DLD1 (cell line): ENCODE results near the gene TOMM22.
"Not testable (repeated sequence)": the region's sequence is repeated elsewhere in the genome, so short reads cannot be mapped to it uniquely, and the experiment has no call there.

Experiments
- in situ Hi-C: cut with HindIII; loops from 2 replicates; pipeline ENCODE4 v1.10.0; 2017; ENCODE audit warnings: low sequenced_read_pairs

The TOMM22 gene

DNA sequence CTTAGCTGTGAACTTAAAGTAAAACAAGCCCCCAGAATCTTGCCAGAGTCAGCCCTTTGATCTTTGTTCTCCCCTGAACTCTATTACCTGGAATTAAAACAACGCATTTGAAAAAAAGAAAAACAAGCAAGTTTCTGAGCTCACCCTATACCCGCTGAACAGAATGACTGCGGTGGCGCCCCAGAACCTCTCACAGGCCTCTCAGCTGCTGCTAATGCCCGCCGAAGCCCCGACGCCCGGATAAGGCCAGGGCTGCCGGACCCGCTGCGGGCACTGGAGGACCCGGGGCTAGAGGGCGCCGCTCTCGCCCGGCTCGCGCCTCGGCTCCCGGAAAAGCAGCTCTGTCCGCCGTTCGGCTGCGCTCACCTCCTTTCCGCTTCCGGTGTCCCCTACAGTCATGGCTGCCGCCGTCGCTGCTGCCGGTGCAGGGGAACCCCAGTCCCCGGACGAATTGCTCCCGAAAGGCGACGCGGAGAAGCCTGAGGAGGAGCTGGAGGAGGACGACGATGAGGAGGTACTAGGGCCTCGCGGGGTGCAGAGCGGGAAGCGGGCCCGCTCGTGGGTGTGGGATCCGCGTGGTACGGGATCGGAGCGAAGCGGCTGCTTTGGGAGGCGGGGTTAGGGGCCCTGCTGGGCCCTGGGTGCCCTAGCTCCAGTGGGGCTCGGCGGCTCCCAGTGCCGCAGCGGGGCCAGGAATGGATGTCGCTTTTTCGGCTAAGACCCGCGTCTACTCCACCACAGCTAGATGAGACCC is at the start of gene TOMM22:
TOMM22 (plus strand) TSS at position 376 of the 754 bp plus-strand sequence; CDS start at position 398, 22 bp downstream.
- in situ Hi-C loops: no loop called here

DNA sequence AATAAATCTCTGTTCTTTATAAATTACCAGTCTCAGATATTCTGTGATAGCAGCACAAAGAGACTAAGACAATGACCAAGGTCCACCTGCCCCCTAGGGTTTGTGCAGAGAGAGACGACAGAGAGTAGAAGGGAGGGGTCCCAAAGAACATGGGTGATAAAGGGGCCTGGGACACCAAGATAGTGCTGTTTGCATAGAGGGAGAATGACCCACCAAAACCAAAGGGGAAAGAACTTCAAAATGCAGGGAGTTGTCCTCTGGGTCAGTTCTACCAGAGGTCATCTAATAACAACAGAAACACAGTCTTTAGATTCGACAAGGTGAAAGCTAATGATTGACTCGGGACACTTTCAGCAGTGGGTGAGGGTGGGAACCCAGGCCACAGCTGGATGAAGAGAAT is 49.2 kb upstream of the TOMM22 start:
- in situ Hi-C loops: no loop called here

DNA sequence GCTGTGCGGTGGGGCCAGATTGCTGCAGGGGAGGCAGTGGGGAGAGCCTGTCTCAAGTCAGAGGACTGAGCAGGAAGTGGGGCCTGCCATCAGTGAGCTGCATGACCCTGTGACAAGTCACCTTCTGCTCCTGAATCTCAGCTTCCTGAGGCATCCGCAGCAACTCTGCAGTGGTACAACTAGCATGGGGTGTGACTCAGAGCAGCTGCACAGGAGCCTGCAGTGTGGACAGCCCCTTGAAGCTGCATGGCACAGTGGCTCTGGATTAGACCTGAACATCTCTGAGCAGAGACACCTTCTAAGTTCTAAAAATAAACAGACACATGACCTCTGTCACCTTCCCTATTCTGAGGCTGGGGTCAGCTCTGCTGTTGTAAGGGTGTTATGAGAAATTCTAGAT is 43.5 kb upstream of the TOMM22 start:
- in situ Hi-C loops: no loop called here

DNA sequence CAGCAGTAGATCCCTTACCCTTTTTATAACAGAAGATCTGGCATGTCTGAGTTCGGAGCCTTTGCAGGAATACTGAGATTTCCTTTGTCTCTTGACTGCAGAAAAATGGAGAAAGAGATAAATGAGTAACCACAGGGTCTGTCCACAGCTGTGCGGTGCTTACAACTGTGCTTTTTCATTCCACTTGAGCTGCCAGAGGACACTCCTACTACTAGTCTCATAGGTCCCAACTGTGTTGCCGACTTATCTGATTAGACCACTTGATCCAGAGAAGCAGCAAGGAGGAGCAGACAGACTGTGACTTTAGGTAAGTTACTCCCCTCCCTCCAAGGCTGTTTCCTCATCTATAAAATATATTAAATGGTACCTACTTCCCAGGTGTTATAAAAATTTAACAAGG is 43.0 kb upstream of the TOMM22 start:
- in situ Hi-C loops: no loop called here

DNA sequence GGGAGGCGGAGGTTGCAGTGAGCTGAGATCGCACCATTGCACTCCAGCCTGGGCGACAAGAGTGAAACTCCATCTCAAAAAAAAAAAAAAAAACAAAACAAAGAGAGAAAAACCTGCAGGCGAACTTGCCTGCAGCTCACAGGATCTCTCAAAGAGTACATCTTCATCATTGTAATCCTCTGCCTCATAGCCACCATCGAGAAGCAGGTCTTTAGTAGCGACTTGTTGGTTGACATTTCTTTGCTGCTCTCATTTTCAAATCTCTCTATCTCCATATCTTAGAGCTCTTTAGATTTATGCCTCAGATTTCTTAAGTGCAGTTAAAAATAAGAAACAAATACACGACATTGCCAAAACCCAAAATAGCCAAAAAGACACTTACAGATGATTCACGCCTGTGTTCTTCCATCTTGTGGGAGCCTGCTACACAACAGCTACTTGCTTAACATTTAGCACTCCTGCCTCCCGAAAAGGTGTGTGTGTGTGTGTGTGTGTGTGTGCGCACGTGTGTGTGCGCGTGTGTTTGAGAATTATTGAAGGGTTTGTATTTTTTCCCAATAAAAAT is 40.2 kb upstream of the TOMM22 start:
- in situ Hi-C loops: no loop called here

DNA sequence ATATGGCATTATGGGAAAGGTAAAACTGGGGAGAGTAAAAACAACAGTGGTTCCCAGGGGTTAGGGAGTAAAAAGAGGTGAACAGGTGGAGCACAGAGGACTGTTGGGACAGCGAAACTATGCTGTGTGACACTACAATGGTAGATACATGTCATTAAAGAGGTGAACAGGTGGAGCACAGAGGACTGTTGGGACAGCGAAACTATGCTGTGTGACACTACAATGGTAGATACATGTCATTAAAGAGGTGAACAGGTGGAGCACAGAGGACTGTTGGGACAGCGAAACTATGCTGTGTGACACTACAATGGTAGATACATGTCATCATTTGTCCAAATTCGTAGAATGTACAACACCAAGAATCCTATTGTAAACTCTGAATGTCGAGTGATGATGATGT is 37.5 kb upstream of the TOMM22 start:
- in situ Hi-C loops: not testable (repeated sequence)

DNA sequence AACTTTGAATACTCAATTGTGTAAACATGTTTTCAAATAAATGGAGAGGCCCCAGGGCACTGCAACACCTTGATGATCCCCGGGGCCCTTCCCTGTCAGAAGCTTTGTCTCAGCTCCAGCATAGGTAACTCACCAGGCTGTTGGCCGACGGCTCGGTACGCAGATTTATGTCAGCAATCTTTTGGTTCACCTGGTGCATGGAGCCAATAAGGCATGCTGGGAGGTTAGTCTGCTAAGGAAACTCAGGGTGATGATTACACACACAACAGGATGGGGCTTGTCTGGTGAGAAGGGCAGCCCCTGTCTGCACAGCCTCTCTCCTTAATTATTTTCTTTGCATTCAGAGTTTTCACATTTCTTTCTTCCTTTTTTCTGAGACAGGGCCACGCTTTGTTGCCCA is 36.3 kb upstream of the TOMM22 start:
- in situ Hi-C loops: no loop called here

DNA sequence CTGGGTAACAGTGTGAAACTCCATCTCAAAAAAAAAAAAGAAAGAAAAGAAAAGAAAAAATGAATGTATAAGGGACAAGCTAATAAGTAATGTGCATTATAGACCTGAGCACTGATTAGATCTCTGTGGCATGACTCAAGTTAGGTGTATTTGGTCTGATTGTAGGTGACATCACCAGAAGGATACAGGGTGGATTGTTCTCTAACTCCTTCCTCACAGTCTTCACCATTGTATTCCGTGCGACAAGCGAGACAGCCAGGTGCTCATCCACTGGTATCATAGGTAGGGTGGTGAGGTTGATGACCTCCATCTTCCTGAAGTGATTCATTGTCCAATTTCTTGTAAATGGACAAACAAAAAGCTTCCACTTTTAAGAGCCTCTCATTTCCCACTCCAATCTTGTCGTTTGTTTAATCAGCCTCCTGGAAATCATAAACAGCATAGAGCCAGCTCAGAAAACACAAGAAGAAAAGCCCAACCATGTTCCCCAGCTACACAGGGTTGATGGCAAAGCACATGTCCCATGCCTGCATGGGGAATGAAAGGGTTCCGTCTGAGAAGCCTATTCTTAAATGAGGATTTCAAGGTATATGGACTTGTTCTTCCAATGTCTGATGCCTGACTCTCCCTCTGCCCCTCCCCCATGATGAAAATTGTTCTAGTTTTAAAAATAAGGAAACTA is 31.8 kb upstream of the TOMM22 start:
- in situ Hi-C loops: no loop called here

DNA sequence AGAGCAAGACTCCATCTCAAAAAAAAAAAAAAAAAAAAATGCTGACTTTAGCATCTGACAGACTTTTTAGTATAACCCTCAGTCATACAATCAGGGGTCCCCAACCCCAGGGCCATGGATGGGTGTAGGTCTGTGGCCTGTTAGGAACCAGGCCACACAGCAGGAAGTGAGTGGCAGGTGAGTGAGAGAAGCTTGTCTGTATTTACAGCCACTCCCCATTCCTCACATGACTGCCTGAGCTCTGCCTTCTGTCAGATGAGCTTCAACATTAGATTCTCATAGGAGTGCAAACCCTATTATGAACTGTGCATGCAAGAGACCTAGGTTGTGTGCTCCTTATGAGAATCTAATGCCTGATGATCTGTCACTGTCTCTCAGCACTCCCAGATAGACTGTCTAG is 28.9 kb upstream of the TOMM22 start:
- in situ Hi-C loops: no loop called here

DNA sequence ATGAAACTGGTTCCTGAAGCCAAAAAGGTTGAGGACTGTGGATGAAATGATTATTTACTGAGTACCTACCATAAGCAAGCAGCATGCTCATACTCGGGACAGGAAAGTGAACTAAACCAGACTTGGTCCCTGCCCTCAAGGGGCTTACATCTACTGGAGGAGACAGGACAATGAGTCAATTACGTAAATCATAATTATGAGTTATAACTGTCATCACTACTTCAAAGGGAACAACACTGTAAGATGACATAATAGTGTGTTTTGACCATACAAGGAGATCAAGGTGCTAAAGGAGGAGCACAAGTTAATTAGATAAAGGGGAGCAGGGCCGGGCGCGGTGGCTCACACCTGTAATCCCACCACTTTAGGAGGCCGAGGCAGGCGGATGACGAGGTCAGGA is 28.0 kb upstream of the TOMM22 start:
- in situ Hi-C loops: no loop called here

DNA sequence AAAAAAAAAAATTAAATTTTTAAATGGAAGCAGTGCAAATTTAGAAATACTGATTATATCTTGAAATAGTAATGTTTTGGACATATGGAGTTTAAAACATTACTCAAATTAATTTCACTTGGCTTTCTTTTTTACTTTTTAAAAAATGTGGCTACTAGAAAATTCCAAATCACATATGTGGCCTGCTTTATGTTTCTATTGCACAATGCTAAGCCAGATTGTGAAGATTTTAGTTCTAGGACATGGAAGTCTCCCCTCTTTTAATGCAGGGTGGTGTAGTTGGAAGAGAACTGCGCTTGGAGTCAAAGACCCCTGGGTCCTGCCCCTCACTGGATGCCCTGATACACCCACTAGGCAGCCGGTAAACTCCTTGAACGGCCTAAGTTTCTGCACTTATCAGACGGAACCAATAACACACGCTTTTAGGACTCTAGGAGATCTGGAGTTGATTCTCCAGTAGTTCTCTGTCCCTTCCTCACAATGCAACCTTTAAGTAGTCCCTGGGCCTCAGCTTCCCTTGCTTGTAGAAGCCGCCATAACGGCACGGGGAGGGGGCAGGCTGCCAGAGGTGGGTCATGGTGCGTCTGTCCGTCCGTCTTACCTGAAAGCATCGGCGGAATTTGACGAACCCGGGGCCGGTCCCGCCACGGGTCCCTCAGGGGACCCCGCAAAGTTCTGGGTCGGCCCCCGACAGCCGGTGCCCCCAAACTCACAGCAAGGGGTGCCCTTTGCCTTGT is 26.1 kb upstream of the TOMM22 start:
- in situ Hi-C loops: no loop called here

DNA sequence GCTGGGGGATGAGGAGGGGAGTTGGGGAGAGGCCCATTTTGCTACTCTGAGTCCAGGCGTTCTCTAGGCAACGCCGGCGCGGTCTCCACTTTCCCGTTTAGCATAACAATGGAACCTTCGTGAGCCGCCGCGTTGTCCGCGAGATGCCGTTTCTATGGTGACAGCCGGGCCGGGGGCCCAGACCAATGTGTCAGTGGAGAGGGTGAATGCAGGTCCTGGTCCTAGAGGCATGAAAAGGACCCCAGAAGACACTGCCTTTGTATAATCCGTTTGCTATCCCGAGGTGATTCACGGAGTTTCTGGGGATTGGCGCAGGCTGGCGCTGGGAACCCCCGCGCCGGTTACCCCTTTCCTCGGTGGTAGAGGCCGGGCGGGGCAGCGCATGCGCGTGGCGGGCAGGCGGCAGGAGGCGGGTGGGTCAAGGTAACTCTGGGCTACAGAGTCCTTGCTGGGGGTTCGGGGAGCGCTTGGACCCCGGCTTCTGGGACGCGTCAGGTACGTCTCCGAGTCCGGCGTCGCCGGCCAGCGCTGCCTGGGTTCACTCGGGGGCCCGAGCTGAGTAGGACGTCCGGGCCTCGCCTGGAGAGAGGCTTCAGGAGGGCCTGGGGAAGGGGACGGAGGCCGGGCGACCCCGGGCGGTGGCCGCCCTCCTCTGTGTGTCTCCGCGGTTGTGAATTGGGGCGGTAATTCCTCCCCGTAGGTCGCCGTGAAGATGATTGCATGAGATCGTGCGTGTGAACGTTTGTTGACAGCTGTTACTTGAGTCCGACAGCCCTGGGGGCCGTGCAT is 25.3 kb upstream of the TOMM22 start, which contains the start of the genes CBY1 and FAM227A:
CBY1 (plus strand) TSS at position 383 of the 789 bp plus-strand sequence. CDS start 11,417 bp downstream, outside the sequence.
FAM227A (minus strand) TSS at position 137 of the 789 bp plus-strand sequence. CDS start 6,224 bp downstream, outside the sequence.
- in situ Hi-C loops: no loop called here

DNA sequence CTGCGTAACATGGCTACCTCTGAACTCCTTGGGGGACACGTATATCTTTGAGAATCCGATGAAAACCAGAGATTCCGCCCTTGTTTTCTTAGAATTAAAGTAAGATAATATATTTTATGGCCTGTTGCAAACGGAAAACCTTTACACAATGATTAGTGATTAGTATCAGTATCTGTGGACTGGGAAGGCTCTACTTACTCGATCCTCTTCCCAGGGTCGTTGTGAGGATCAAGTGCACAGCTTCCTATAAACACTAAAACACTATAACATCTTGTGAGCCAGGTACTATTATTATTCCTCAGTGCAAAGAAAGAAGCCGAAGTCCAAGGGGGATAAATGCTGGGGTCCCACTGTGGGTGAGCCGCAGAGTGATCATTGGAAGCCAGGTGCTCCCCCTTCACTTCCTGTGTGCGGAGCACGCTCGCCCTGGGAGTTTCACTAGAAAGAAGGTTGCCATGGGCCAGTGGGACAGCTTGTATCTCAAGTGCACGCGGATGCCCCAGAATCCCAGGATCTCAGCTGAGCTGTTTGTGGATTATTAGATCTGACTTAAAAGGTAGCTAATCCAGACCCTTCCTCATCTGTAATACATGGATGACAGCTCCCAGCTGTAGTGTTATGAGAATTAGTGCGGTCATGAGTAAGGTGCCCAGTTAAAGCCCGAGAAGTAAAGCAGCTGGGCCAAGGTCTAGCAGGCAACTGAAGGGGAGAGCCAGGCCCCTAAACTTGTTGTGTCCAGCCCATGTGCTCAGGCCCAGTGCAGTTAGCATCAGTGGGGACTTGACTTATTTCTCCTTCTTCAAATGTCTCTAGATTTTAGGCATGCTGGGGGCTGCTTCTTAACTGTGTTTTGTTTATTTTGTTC is 24.5 kb upstream of the TOMM22 start:
- in situ Hi-C loops: no loop called here

DNA sequence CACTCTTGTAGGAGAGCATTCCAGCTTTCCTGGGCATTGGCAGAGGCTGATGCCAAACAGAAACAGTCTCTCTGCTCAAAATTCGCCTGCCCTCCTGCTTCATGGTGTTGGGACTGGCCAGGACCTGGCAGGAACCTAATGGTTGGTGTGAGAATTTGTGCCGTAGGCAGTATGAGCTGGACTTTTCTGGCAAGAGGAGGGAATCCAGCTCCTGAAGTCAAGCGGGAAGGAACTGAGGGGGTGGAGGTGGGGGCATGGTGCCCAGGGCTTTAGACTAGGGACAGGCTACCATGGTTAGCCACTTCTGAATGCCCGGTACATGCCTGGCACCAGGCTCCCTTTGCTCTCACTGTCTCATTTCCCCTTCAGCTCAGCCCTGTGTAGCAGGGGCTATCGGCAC is 6.9 kb upstream of the TOMM22 start:
- in situ Hi-C loops: no loop called here

DNA sequence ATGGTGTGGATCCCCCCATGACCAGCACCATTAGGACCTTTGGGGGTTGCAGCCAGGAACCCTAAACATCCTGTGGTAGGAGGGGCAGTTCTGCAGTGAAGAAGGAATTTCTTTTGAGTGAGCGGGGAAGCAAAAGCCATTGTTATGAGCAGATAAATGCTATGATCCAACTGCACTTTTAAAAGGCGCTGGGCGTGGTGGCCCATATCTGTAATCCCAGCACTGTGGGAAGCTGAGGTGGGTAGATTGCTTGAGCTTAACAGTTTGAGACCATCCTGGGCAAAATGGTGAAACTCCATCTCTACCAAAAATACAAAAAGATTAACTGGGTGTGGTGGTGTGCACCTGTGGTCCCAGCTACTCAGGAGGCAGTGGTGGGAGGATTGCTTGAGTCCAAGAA is 5.9 kb upstream of the TOMM22 start:
- in situ Hi-C loops: no loop called here

DNA sequence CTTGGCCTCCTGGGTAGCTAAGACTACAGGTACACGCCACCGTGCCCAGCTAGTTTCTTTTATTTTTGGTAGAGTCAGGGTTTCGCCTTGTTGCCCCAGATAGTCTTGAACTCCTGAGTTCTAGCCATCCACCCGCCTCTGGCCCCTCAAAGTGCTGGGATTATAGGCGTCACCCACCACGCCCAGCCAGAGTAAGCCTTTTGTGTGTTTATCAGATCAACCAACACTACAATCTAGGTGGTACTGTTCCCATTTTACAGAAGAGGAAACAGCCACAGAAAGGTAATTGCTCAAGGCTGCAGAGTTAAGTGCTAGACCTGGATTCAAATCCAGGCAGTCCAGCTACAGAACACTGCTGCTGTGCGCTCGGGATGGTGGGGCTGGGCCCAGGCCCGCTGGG is 3.1 kb downstream of the TOMM22 start:
- in situ Hi-C loops: no loop called here

DNA sequence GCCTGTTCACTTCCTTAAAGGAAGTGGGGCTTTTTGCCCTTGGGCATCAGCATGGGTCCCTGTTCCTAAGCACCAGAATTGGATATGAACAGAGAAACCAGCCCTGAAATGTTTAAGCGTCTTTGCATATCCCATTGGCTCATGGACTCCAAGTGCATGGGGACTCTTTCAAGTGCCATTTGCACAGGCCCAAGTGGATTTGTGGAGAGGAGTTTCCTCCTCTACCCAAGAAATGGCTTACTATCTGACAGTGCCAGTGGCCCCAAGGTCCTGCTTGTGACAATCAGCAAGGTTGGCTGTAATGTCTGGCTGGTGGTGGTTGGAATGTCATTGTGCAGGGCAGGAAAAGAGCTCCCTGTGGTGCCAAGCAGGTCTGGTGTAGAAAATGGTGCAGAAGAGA is 4.0 kb downstream of the TOMM22 start:
- in situ Hi-C loops: no loop called here

DNA sequence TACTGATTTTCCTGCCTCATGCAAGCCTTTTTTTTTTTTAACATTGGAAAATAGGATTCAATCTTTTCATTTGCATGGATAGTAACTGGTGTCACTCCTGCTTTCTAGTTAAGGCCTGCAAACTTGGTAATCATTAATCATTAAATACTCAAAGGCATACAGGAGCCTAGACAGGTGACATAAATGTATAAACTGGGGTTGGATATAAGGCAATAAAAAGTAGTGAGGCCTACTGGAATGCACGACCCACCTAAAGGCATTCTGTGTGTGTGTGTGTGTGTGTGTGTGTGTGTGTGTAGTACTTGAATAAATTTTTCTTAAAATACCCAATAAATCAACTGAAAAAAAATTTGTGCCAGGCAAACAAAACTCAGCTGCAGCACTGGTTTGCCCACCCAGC is 7.9 kb downstream of the TOMM22 start:
- in situ Hi-C loops: no loop called here

DNA sequence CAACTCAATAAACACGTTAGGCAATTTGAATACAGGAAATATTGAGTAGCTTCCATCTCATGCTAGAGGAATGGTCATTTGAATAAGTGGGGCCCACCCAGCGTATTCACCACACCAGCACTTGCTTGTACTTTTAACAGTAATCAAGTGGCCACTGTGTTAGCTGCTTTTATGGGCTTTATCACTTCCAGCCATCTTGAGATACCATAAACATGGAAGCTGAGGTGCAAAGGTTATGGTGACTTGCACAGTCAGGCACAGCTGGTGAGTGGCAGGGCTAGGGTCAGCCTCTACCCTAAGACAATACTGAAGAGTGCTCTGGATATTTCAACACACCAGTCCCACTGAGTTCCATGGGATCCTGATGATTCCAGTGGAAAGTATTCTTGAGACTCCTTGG is 12.3 kb downstream of the TOMM22 start:
- in situ Hi-C loops: no loop called here

DNA sequence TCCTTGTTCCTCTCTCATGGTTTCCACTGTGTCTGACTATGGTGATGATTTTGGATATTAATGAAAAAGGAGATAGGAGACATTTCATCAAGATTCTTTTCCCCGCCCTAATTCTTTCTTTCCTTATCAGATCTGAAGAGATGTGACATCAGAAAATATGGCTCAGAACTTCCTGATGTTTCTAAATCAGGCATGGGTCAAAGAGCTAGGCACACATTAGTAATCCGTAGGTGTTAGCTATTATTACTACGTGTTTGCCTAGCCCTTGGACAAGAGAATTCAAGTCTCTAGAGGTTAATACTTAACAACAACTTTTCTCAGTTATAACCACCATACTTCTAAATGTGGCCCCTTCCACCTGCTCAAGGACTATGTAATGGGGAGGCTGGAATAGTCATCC is 13.2 kb downstream of the TOMM22 start:
- in situ Hi-C loops: no loop called here
